ENCODE data around the gene GRM5.

GRM5 gene

GRCh38 chr11:88819616-88820015, 246.2 kb downstream of the GRM5 start:
- no peaks in the 10 kb centered on the region for H3K27me3 ChIP-seq (ENCODE audit: insufficient read depth, low read length)
- no peak overlapping the region for H3K9ac ChIP-seq (ENCODE audit: low read depth, low read length)
- H3K4me1 ChIP-seq (ENCODE audit: insufficient read depth, low read length) = no peaks in the 10 kb centered on the region
- no peaks in the 10 kb centered on the region for H3K9me3 ChIP-seq (ENCODE audit: insufficient read depth, low read depth, low read length)
- no peaks in the 10 kb centered on the region for H3K36me3 ChIP-seq (ENCODE audit: insufficient read depth, low read depth, low read length)
- H3K27ac ChIP-seq (ENCODE audit: low read length) = no peak overlapping the region
- H3K4me3 ChIP-seq (ENCODE audit: low read length) = no peak overlapping the region

- Histone ChIP-seq H3K9me3 (ENCODE audit: insufficient read depth, low read depth, low read length) (no peaks in the 10 kb centered on the region), H3K4me3 (ENCODE audit: low read length) (no peak overlapping the region), H3K36me3 (ENCODE audit: insufficient read depth, low read depth, low read length) (no peaks in the 10 kb centered on the region), H3K4me1 (ENCODE audit: insufficient read depth, low read length) (peaks cover 5% of the 10 kb centered on the region; the same call in 1 of the 2 replicates), H3K9ac (ENCODE audit: low read depth, low read length) (no peak overlapping the region), H3K27me3 (ENCODE audit: insufficient read depth, low read length) (no peaks in the 10 kb centered on the region), H3K27ac (ENCODE audit: low read length) (no peak overlapping the region)
These were observed 246.8 kb downstream of the GRM5 start for GRCh38 chr11:88818978-88819377.

GRCh38 chr11:88815505-88815904, 250.3 kb downstream of the GRM5 start:
- no peaks in the 10 kb centered on the region for H3K9me3 ChIP-seq (ENCODE audit: insufficient read depth, low read depth, low read length)

GRCh38 chr11:88814076-88814475, 251.7 kb downstream of the GRM5 start:
- Histone ChIP-seq H3K36me3 (ENCODE audit: insufficient read depth, low read depth, low read length) (no peaks in the 10 kb centered on the region), H3K27me3 (ENCODE audit: insufficient read depth, low read length) (no peaks in the 10 kb centered on the region)

More at GRCh38 chr11:88815505-88815904, 250.3 kb downstream of the GRM5 start:
- Histone ChIP-seq H3K27ac (ENCODE audit: low read length) (no peak overlapping the region), H3K9ac (ENCODE audit: low read depth, low read length) (no peak overlapping the region), H3K4me3 (ENCODE audit: low read length) (no peak overlapping the region), H3K27me3 (ENCODE audit: insufficient read depth, low read length) (no peaks in the 10 kb centered on the region), H3K4me1 (ENCODE audit: insufficient read depth, low read length) (peaks cover 15% of the 10 kb centered on the region; the same call in 1 of the 2 replicates), H3K36me3 (ENCODE audit: insufficient read depth, low read depth, low read length) (no peaks in the 10 kb centered on the region)

DNA sequence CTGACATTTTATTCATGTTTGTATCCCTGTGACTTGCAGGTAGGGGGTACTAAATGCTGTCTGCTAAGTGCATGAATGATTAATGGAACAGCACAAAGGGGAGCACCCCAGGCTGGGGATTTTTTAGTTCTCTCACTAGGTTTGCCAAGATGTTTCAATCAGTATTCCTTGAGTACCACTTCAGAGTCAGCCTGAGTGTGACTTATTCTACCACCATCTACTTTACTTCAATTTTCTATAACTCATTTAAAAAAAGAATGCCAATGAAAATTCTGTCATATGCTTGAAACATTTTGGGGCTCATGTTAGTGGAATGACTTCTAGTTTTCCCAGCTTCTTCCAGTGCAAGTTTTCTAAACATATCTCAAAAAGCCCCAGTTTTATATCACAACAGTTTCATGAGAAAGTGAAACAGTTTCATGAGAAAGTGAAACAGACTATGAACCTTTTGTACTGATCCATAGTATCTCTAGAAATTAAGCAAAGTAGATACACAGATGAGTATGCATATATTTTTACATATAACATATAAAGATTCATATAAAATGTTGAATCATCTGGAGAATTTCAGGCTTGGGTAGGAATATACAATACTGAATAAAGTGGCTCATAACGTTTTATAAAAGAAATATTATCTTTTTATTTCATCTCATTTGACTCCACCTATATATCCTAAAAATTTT, 252.4 kb downstream of the GRM5 start:
- Histone ChIP-seq H3K9me3 (ENCODE audit: insufficient read depth, low read depth, low read length) (no peaks in the 10 kb centered on the region), H3K4me1 (ENCODE audit: insufficient read depth, low read length) (peaks cover 15% of the 10 kb centered on the region; the same call in 1 of the 2 replicates), H3K4me3 (ENCODE audit: low read length) (no peak overlapping the region), H3K36me3 (ENCODE audit: insufficient read depth, low read depth, low read length) (no peaks in the 10 kb centered on the region), H3K9ac (ENCODE audit: low read depth, low read length) (no peak overlapping the region), H3K27ac (ENCODE audit: low read length) (no peak overlapping the region), H3K27me3 (ENCODE audit: insufficient read depth, low read length) (no peaks in the 10 kb centered on the region)

More at GRCh38 chr11:88814076-88814475, 251.7 kb downstream of the GRM5 start:
- Histone ChIP-seq H3K27ac (ENCODE audit: low read length) (no peak overlapping the region), H3K4me3 (ENCODE audit: low read length) (no peak overlapping the region), H3K9me3 (ENCODE audit: insufficient read depth, low read depth, low read length) (no peaks in the 10 kb centered on the region), H3K4me1 (ENCODE audit: insufficient read depth, low read length) (peaks cover 15% of the 10 kb centered on the region; the same call in 1 of the 2 replicates), H3K9ac (ENCODE audit: low read depth, low read length) (no peak overlapping the region)

DNA sequence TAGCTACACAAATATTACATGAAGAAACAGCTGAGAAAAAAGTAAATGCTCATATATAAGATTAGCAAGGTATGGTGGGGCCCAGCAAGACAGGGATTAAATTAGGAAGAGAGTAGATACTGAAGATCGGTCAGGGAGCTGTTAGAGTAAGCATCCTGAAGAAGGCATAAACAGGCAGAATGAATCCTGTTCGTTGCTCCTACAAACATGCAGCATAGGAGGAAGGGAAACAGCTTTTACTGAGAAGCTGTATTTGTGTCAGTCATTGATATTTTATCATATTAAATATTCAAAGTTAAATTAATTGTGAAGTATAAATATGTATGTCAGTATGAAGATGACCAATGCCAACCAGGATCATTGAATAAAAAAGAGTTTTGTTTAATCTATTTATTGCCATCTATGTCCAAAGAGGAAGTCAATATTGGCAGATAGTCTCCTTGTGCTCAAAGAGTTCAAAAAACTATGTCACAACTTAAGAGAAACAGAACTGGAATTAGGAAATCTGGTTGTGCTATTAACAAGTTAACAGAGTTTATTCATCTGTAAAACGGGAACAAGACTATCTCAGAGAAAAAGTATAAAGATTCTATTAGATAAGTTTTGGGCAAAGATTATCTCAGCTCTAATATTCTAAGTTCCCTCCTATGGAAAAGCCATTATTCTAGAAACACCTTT, 255.2 kb downstream of the GRM5 start:
- Histone ChIP-seq H3K4me3 (ENCODE audit: low read length) (no peak overlapping the region), H3K36me3 (ENCODE audit: insufficient read depth, low read depth, low read length) (no peaks in the 10 kb centered on the region), H3K9me3 (ENCODE audit: insufficient read depth, low read depth, low read length) (no peaks in the 10 kb centered on the region), H3K27ac (ENCODE audit: low read length) (no peak overlapping the region), H3K4me1 (ENCODE audit: insufficient read depth, low read length) (peaks cover 15% of the 10 kb centered on the region; the same call in 1 of the 2 replicates), H3K27me3 (ENCODE audit: insufficient read depth, low read length) (no peaks in the 10 kb centered on the region), H3K9ac (ENCODE audit: low read depth, low read length) (no peak overlapping the region)

- Histone ChIP-seq H3K4me3 (ENCODE audit: low read length) (no peak overlapping the region), H3K27ac (ENCODE audit: low read length) (no peak overlapping the region), H3K9me3 (ENCODE audit: insufficient read depth, low read depth, low read length) (no peaks in the 10 kb centered on the region), H3K27me3 (ENCODE audit: insufficient read depth, low read length) (no peaks in the 10 kb centered on the region), H3K9ac (ENCODE audit: low read depth, low read length) (no peak overlapping the region), H3K4me1 (ENCODE audit: insufficient read depth, low read length) (peaks cover 12% of the 10 kb centered on the region; the same call in 1 of the 2 replicates), H3K36me3 (ENCODE audit: insufficient read depth, low read depth, low read length) (no peaks in the 10 kb centered on the region)
These were observed 256.7 kb downstream of the GRM5 start for GRCh38 chr11:88809126-88809525.

DNA sequence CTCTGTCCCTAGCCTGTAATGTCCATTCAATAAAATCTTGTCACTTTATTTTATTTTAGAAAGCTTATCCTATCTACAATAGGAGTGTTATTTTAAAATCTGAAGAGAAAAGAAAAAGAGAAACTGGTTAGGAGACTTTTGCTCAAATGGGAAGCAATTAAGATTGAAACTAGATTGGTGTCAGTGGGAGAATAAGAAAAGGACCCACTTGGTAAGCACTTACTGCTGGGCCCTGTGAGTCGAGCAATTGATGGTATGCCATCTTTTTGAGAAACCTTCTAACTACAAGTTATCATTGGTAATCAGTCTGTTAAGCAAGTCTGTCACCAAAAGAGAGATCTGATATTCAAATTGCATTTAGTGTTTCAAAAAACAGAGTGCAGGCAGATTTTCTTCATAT, 258.4 kb downstream of the GRM5 start:
- H3K9me3 ChIP-seq (ENCODE audit: insufficient read depth, low read depth, low read length) = no peaks in the 10 kb centered on the region
- H3K4me3 ChIP-seq (ENCODE audit: low read length) = no peak overlapping the region
- no peak overlapping the region for H3K27ac ChIP-seq (ENCODE audit: low read length)
- H3K27me3 ChIP-seq (ENCODE audit: insufficient read depth, low read length) = no peaks in the 10 kb centered on the region
- no peaks in the 10 kb centered on the region for H3K36me3 ChIP-seq (ENCODE audit: insufficient read depth, low read depth, low read length)
- no peaks in the 10 kb centered on the region; the same call in 1 of the 2 replicates for H3K4me1 ChIP-seq (ENCODE audit: insufficient read depth, low read length)
- no peak overlapping the region for H3K9ac ChIP-seq (ENCODE audit: low read depth, low read length)

DNA sequence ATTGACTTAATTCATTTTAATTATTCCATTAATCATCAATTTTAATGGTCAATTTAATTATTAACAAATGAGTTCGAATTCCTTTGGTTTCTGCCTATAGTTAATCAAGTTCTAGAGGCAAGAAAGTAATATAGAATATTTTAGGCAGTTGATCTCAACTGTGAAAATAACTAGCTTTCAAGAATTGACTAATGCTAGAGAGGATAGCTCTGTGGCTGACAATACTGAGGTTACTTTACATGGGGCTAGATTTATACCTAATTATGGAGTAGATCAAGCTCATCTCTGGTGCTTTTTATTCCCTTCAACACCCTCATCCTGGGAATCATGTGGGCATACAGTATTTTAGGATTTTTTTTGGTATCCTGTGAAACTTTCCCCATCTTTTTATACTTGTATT, 259.4 kb downstream of the GRM5 start:
- H3K4me1 ChIP-seq (ENCODE audit: insufficient read depth, low read length) = peaks cover 4% of the 10 kb centered on the region; the same call in 1 of the 2 replicates
- H3K9ac ChIP-seq (ENCODE audit: low read depth, low read length) = no peak overlapping the region
- H3K27me3 ChIP-seq (ENCODE audit: insufficient read depth, low read length) = no peaks in the 10 kb centered on the region
- H3K4me3 ChIP-seq (ENCODE audit: low read length) = no peak overlapping the region
- no peaks in the 10 kb centered on the region for H3K36me3 ChIP-seq (ENCODE audit: insufficient read depth, low read depth, low read length)
- no peaks in the 10 kb centered on the region for H3K9me3 ChIP-seq (ENCODE audit: insufficient read depth, low read depth, low read length)
- no peak overlapping the region for H3K27ac ChIP-seq (ENCODE audit: low read length)

- Histone ChIP-seq H3K4me1 (ENCODE audit: insufficient read depth, low read length) (peaks cover 4% of the 10 kb centered on the region; the same call in 1 of the 2 replicates), H3K27ac (ENCODE audit: low read length) (no peak overlapping the region), H3K9me3 (ENCODE audit: insufficient read depth, low read depth, low read length) (no peaks in the 10 kb centered on the region), H3K4me3 (ENCODE audit: low read length) (no peak overlapping the region), H3K36me3 (ENCODE audit: insufficient read depth, low read depth, low read length) (no peaks in the 10 kb centered on the region), H3K27me3 (ENCODE audit: insufficient read depth, low read length) (no peaks in the 10 kb centered on the region), H3K9ac (ENCODE audit: low read depth, low read length) (no peak overlapping the region)
These were observed 264.2 kb downstream of the GRM5 start for GRCh38 chr11:88801484-88802123.

DNA sequence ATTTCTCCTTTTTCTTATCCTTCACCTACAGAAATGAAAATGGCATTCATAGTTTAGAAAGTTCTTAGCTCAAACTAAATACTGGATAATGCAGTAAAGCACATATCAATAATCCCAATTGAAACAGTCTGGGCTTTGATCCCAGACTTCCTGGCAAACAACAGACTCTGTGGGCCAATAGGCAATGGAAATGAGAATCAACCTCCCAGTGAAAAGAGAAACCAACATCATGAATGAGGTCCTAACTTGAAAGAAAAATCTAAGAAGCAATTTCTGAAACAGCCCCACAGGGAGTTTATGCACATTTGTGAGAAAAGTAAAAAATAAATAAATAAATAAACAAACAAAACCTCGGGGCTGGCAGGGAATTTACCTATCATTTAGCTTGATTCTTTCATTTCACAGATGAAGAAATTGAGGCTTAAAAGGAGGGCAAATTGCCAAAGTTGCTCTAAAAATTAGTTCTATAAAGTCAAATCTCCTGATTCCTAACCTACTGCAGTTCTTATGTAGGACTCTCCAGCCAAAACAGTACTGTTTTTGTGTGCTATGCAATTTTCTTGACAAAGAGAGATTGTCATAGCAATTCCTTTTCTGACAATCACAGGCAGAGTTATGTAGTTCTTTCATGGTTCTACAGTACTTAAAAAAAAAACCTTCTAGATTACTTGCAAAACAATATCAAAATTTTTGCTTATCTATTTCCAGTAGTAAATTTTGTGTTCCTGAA, 265.8 kb downstream of the GRM5 start:
- H3K9ac ChIP-seq (ENCODE audit: low read depth, low read length) = no peak overlapping the region
- H3K4me3 ChIP-seq (ENCODE audit: low read length) = no peak overlapping the region
- peaks cover 4% of the 10 kb centered on the region; the same call in 1 of the 2 replicates for H3K4me1 ChIP-seq (ENCODE audit: insufficient read depth, low read length)
- no peaks in the 10 kb centered on the region for H3K36me3 ChIP-seq (ENCODE audit: insufficient read depth, low read depth, low read length)
- H3K9me3 ChIP-seq (ENCODE audit: insufficient read depth, low read depth, low read length) = no peaks in the 10 kb centered on the region
- H3K27ac ChIP-seq (ENCODE audit: low read length) = no peak overlapping the region
- H3K27me3 ChIP-seq (ENCODE audit: insufficient read depth, low read length) = no peaks in the 10 kb centered on the region
